Gastrocnemius medialis (tissue), 4 donors: ENCODE data around the gene SHROOM3. TPM values are rescaled to one million over a fixed set of nuclear protein-coding genes. Genes with fewer than 3 reads are reported as not detected.

ENCODE experiments used
- ATAC-seq, 2 donors: fragments of 150-250 bp; one replicate each; pipeline ENCODE4 v1.9.1; 2016
- DNase-seq, 2 donors: peaks; one replicate each; pipeline ENCODE4 v3.0.0-alpha.2; 2019
- H3K27ac ChIP-seq, 4 donors: fragments of 200-600 bp; sonication (generic); 1 replicate in 1 of 4; 2 replicates in 3 of 4; pipeline ENCODE4 v1.5.1; 2016 to 2018; ENCODE audit warnings: mild to moderate bottlenecking in 2 of 4, moderate library complexity in 1 of 4
- H3K27me3 ChIP-seq, 3 donors: fragments of 200-600 bp; sonication (generic) in 2 of 3; 1 replicate in 1 of 3; 2 replicates in 2 of 3; pipeline versions ENCODE4 v1.5.1 to v1.6.0; 2016 to 2019; ENCODE audit warnings: mild to moderate bottlenecking in 1 of 3, moderate library complexity in 1 of 3
- H3K36me3 ChIP-seq, 2 donors: fragments of 200-600 bp; sonication (generic) in 1 of 2; one replicate each; pipeline ENCODE4 v1.5.1; 2017 to 2018
- H3K4me1 ChIP-seq, 2 donors: fragments of 200-600 bp; sonication (generic) in 1 of 2; one replicate each; pipeline ENCODE4 v1.5.1; 2016 to 2017; ENCODE audit warnings: mild to moderate bottlenecking in 2 of 2
- H3K4me3 ChIP-seq, 4 donors: fragments of 200-600 bp; sonication (generic) in 3 of 4; 1 replicate in 1 of 4; 2 replicates in 3 of 4; pipeline ENCODE4 v1.5.1; 2016 to 2019; ENCODE audit warnings: mild to moderate bottlenecking in 2 of 4
- H3K9me3 ChIP-seq, 3 donors: fragments of 200-600 bp; sonication (generic) in 2 of 3; 1 replicate in 1 of 3; 2 replicates in 2 of 3; pipeline ENCODE4 v1.5.1; 2016 to 2019
- POLR2A ChIP-seq, 2 donors: fragments of 450-650 bp; IDR thresholded peaks; one replicate each; pipeline ENCODE4 v1.6.1; 2017; ENCODE audit warnings: antibody characterized with exemption in 2 of 2, mild to moderate bottlenecking in 2 of 2, moderate library complexity in 2 of 2
- in situ Hi-C, 4 donors: fragments of 200-750 bp; cut with MboI; loops; one replicate each; pipeline versions ENCODE4 v1.15.0 to v1.8.0; 2017; ENCODE audit warnings: low sequenced_read_pairs in 4 of 4
- intact Hi-C: fragments of 100-400 bp; cut with DNase I; formaldehyde crosslinking; loops from one replicate; pipeline ENCODE4 v1.15.1; 2023; ENCODE audit warnings: low total_unique reads
- total RNA-seq, 4 donors: library from RNA; depleted of rRNA; stranded (reverse); fragments of >200 nt; gene quantifications; one replicate each; pipeline versions ENCODE4 v1.1.0 to v1.2.3, GENCODE V29; 2016
- TF ChIP-seq, protein P1 (sequence below), 5 experiments: fragments of 450-650 bp in 3 of 5; fragments of 200-600 bp in 2 of 5; sonication (generic) in 2 of 5; IDR thresholded peaks in 4 of 5; conservative IDR thresholded peaks in 1 of 5; 1 replicate in 4 of 5; 2 replicates in 1 of 5; pipeline ENCODE4 v1.5.1; 2016 to 2019; ENCODE audit warnings: antibody characterized with exemption in 5 of 5, mild to moderate bottlenecking in 3 of 5, moderate library complexity in 3 of 5

SHROOM3 gene
- total RNA-seq, 4 donors from 2014 or later, result 0.20 to 1.7 (median 0.98) TPM

GRCh38 chr4:76747563-76747962 lies 312.5 kb downstream of the SHROOM3 start:
- H3K4me3 ChIP-seq, result no peak overlapping the region
- H3K36me3 ChIP-seq, result no peaks in the 10 kb centered on the region
- intact Hi-C loops (no loop called here), in situ Hi-C loops (no loop called here)
- H3K4me1 ChIP-seq, result no peaks in the 10 kb centered on the region
- no peaks in the 10 kb centered on the region for H3K9me3 ChIP-seq
- TF ChIP-seq POLR2A (IDR thresholded peaks at IDR 0.05), result no peak
- TF ChIP-seq, protein P1, sequence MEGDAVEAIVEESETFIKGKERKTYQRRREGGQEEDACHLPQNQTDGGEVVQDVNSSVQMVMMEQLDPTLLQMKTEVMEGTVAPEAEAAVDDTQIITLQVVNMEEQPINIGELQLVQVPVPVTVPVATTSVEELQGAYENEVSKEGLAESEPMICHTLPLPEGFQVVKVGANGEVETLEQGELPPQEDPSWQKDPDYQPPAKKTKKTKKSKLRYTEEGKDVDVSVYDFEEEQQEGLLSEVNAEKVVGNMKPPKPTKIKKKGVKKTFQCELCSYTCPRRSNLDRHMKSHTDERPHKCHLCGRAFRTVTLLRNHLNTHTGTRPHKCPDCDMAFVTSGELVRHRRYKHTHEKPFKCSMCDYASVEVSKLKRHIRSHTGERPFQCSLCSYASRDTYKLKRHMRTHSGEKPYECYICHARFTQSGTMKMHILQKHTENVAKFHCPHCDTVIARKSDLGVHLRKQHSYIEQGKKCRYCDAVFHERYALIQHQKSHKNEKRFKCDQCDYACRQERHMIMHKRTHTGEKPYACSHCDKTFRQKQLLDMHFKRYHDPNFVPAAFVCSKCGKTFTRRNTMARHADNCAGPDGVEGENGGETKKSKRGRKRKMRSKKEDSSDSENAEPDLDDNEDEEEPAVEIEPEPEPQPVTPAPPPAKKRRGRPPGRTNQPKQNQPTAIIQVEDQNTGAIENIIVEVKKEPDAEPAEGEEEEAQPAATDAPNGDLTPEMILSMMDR (IDR thresholded peaks at IDR 0.05 in 4 of 5, conservative IDR thresholded peaks at IDR 0.05 in 1 of 5), result no peak
- no peak overlapping the region for H3K27ac ChIP-seq
- H3K27me3 ChIP-seq, result peaks cover 0 to 6% (median 0%) of the 10 kb centered on the region in 3 donors
- no peak for DNase-seq
- ATAC-seq, result no peak

DNA sequence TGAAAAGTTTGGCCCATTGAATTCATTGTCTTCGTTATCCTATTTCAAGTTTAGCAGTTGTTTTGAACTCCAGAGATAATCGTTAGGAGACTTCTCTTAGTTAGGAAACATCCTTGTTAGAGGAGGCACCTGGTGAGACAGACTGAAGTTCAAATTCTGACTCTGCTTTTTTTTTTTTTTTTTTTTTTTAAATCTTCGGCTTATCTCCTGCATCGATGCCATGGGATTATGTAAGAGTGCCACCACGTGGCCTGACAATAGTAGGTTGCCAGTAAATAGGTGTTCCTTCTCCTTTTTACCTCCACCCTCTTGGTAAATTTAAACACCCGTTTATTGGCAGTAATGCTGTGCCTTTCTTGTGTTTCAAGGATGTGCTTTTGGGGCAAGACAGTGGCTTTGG lies 313.6 kb downstream of the SHROOM3 start:
- no peak for DNase-seq
- no peak for ATAC-seq
- in situ Hi-C loops, result no loop called here
- Histone ChIP-seq H3K4me3 (no peak overlapping the region), H3K27ac (no peak overlapping the region), H3K9me3 (no peaks in the 10 kb centered on the region), H3K36me3 (no peaks in the 10 kb centered on the region), H3K27me3 (peaks cover 0 to 6% (median 0%) of the 10 kb centered on the region in 3 donors), H3K4me1 (no peaks in the 10 kb centered on the region)
- TF ChIP-seq POLR2A (IDR thresholded peaks at IDR 0.05), result no peak
- TF ChIP-seq, protein P1 (IDR thresholded peaks at IDR 0.05 in 4 of 5, conservative IDR thresholded peaks at IDR 0.05 in 1 of 5), result no peak
- intact Hi-C loops, result no loop called here

GRCh38 chr4:76749355-76749754 lies 314.3 kb downstream of the SHROOM3 start:
- DNase-seq, result no peak
- no peak for ATAC-seq
- Histone ChIP-seq H3K4me1 (no peaks in the 10 kb centered on the region), H3K9me3 (no peaks in the 10 kb centered on the region), H3K36me3 (no peaks in the 10 kb centered on the region), H3K4me3 (no peak overlapping the region), H3K27me3 (peaks cover 0 to 6% (median 0%) of the 10 kb centered on the region in 3 donors), H3K27ac (no peak overlapping the region)
- TF ChIP-seq, protein P1 (IDR thresholded peaks at IDR 0.05 in 4 of 5, conservative IDR thresholded peaks at IDR 0.05 in 1 of 5), result no peak
- TF ChIP-seq POLR2A (IDR thresholded peaks at IDR 0.05), result no peak
- intact Hi-C loops, result no loop called here
- in situ Hi-C loops, result no loop called here

- in situ Hi-C loops, result loop anchor here (10.0 kb wide), 2 partner anchors 236 to 246 kb away; no protein-coding TSS in a partner anchor
Measured at GRCh38 chr4:76750716-76751115, 315.7 kb downstream of the SHROOM3 start.

More at GRCh38 chr4:76750716-76751115, 315.7 kb downstream of the SHROOM3 start:
- DNase-seq, result no peak
- H3K27ac ChIP-seq, result no peak overlapping the region
- no peaks in the 10 kb centered on the region for H3K4me1 ChIP-seq
- H3K36me3 ChIP-seq, result no peaks in the 10 kb centered on the region
- no peak overlapping the region for H3K4me3 ChIP-seq
- H3K27me3 ChIP-seq, result peaks cover 0 to 6% (median 0%) of the 10 kb centered on the region in 3 donors
- TF ChIP-seq, protein P1 (IDR thresholded peaks at IDR 0.05 in 4 of 5, conservative IDR thresholded peaks at IDR 0.05 in 1 of 5), result no peak
- no peak for ATAC-seq
- intact Hi-C loops, result no loop called here
- H3K9me3 ChIP-seq, result no peaks in the 10 kb centered on the region
